Activated CD4-positive, CD25-positive, alpha-beta regulatory T cell treated with anti-CD3 and anti-CD28 coated beads, Interleukin-2, amount 50 U/mL, for 72 hours (primary cell): Measurements from ENCODE around the gene KIAA0040.
"Not testable (repeated sequence)": the region's sequence is repeated elsewhere in the genome, so short reads cannot be mapped to it uniquely, and the experiment has no call there.

Experiments used
- DNase-seq: peaks from one replicate; pipeline ENCODE4 v3.0.0; 2021

The KIAA0040 gene

DNA sequence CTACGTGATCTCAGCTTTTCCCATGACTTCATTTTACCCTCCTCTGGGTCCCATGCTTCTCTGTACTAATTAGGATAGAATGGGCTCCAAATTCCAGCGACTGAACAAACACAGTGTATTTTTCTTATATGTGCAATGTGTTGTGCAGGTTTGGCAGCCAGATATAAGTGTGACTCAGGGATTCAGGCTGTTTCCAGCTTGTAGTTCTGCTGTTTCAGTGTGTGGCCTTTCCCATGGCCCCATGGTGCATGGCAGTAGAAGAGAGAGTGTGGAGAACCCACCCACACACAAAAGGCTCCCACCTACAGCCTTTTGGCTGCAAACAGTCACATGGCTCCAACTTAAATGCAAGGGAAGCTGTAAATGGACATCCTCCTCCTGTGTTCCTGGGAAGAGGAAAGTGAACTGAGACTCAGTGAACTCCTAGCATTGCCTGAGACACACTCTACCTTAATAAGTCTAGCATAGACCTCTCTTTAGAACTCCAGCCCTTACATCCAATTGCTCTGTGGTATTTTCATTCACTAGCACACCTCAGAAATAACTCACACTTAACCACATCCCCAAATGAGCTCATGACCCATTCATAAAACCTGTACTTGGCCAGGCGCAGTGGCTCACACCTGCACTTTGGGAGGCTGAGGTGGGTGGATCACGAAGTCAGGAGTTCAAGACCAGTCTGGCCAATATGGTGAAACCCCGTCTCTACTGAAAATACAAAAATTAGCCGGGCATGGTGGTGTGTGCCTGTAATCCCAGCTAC is 58.7 kb downstream of the KIAA0040 start:
- no peak for DNase-seq

DNA sequence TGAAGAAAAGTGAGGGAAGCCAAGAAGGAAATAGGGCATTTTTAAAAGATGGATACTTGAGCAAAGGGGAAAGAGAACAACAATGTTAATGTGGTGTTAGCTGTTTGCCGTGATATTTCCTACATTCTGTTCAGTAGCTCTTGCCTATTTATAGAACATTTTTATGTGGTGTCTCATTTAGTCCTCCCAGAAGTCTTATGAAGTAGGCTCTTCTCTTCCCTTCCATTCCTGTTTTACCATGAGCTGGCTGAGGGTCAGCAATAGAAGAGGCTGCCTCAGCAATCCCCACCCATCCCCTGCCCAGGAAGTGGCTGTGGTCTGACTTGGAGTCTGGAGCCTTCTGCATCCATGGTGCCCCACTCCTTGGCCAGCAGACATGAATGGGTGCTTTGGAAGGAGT is 60.1 kb downstream of the KIAA0040 start:
- DNase-seq: no peak

GRCh38 chr1:175131095-175131494 is 61.5 kb downstream of the KIAA0040 start:
- DNase-seq: no peak

GRCh38 chr1:175130649-175131045 is 61.9 kb downstream of the KIAA0040 start:
- DNase-seq: no peak

DNA sequence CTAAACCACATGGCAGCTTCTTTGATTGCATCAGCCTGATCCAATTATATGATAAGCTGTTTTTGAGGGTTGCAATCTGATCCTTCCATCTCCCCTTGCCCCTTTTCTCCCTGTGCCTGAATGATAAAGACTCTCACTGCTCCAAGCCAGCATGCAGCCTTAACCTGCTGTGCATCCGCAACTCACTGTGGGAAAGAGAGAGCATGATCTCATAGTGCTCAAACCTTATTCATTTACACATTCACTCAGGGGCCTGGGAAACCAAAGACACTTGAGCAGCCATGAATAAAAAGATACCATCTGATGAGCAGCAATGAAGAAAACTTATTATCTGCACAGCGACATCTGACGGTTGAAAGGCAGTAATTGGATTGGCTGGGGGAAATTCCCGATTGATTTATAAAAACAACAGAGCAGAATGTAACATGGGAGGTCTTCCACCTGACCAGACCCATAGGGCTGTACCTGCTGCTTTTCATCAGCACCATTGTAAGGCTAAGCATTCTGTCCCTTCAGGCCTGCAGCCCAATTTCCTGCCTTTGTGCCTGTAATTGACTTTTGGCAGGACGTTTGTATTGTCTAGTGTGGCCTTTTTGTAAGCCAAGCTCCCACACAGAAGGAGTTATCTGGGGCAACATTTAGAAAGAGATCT is 62.5 kb downstream of the KIAA0040 start:
- no peak for DNase-seq

- DNase-seq: no peak
Observed at GRCh38 chr1:175129644-175129996, 63.0 kb downstream of the KIAA0040 start.

DNA sequence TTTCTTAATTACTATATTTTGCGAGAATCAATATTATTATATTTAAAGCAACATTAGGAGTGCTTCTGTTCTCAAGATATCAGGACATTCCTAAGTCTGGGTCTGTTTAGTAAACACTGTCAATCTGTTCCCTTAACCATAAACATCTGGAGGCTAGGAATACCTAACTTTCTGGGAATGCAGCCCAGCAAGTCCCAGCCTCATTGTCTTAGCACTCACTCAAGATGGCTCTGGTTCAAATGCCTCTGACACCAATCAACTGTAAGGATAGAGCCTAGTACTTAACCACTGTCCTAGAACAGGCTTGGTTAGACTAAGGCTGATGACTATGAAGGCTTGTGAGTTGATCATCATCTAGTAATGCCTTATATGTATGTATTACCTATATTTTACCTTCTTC is 63.4 kb downstream of the KIAA0040 start:
- no peak for DNase-seq

DNA sequence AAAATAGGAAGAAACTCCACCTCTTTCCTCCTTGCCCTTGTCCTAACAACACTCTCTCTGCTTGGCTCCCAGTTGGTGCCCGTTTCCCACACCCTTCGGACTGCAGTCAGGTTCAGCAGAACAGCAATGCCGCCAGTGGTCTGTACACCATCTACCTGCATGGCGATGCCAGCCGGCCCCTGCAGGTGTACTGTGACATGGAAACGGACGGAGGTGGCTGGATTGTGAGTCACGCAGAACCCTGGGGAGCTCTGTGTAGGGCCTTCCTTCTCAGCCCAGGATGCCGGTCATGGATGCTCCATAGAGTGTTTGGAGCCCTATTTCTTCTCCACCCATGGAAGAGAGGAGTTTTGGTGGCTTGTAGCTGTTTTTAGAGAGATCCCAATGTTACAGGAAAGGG is 64.1 kb downstream of the KIAA0040 start:
- DNase-seq: no peak

- DNase-seq: no peak
Observed at GRCh38 chr1:175127565-175127964, 65.0 kb downstream of the KIAA0040 start.

- DNase-seq: no peak
Observed at GRCh38 chr1:175126347-175126746, 66.2 kb downstream of the KIAA0040 start.

DNA sequence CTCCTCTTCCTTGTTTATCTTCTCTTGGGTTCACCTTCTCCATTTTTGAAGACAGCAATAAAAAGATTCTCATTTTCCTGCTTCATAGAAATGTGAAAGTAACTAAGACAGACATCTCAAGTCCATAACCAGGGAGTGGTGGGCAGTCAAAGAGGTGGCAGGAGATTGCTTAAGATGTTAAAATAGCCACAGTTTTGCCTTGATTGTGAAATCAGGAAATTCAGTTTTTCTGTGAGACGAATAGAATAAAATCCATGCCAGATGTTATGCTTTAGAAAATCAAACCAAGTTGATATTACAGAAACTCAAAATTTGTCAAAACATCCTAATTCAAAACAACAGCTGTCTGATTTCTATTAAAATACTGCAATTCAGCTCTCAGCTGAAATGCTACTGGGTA is 67.7 kb downstream of the KIAA0040 start:
- DNase-seq: no peak

- DNase-seq: no peak
Observed at GRCh38 chr1:175120511-175120910, 72.1 kb downstream of the KIAA0040 start.

GRCh38 chr1:175118375-175119367 is 73.9 kb downstream of the KIAA0040 start:
- DNase-seq: no peak

- no peak for DNase-seq
Observed at GRCh38 chr1:175116903-175117302, 75.7 kb downstream of the KIAA0040 start.

DNA sequence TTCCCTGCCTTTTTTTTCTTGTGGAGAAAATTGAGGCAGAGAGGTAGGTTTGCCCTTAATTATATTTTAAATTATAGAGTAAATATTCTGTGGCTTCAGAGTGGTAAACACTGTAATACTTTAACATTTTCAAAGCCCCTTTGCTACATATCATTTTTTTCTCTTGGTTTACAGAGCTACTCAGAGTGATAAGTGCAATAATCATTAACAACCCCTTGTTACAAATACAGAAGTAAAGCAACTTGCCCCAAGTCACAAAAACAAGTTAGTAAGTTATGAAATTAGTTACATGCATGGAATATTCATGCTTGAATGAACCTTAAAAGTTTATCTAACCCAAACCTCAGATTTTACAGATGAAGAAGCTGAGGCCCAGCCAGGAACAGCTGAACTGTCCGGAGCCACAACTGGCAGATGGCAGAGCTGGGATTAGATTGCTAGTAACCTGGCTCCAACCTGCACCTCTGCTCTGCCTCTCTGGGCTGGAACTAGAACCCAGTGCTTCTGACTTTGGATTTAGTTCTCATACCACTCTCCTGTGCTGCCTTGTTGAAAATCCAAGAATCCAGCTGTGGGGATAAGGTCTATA is 76.3 kb downstream of the KIAA0040 start:
- no peak for DNase-seq

GRCh38 chr1:175114996-175115395 is 77.6 kb downstream of the KIAA0040 start:
- no peak for DNase-seq

DNA sequence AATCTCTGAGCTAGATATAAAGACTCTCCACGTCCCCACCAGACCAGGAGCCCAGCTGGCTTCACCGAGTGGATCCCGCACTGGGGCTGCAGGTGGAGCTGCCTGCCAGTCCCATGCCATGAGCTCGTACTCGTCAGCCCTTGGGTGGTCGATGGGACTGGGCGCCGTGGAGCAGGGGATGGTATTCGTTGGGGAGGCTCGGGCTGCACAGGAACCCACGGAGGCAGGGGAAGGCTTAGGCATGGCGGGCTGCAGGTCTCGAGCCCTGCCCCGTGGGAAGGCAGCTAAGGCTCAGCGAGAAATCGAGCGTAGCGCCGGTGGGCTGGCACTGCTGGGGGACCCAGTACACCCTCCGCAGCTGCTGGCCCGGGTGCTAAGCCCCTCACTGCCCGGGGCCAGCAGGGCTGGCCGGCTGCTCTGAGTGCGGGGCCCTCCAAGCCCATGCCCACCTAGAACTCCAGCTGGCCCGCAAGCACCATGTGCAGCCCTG is 84.2 kb downstream of the KIAA0040 start:
- DNase-seq: not testable (repeated sequence)
